OCI-M2 (cell line): ENCODE results near the gene HVCN1.

Experiments
- DNase-seq: peaks from one replicate; lab custom pipeline; 2025; ENCODE audit not compliant: unreplicated experiment; lab: John Stamatoyannopoulos, UW

Gene HVCN1

DNA sequence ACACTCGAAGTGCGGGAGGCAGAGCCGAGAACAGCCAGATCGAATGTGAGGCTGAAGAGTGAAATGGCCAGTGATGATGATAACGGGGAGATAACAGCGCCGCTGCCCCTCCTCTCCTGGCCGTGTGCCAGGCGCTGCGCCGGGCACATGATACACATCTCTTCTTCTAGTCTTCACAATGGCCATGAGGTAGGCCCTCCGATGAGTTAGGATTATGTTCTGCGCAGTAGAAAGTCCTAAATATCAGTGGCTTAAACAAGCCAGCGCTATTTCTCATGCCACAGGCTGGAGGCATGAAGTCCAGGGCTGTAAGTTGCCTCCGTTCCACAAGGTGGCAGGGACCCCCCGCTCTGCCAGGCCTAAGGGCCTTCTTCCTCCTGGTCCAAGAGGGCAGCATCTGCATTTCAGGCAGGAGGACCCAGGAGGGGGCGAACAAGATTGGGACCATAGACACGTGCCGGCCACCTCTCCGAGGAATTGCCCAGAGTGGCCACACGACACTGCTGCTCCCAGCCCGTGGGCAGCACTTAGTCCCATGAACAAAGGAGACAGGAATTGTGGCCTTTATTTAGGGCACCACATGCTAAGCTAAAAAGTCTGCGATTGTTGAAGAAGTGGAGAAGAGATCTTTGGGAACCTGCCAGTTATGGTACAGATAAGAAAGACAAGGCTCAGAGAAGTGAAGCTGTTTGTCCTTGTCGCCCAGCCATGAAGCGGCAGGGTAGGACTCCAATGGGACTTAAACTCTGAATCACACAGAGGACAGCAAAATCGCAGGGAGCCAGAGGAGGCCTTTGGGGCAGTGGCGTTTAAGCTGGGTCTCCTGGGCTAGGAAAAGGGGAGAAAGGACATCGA is 10.9 kb upstream of the HVCN1 start:
- no peak for DNase-seq

DNA sequence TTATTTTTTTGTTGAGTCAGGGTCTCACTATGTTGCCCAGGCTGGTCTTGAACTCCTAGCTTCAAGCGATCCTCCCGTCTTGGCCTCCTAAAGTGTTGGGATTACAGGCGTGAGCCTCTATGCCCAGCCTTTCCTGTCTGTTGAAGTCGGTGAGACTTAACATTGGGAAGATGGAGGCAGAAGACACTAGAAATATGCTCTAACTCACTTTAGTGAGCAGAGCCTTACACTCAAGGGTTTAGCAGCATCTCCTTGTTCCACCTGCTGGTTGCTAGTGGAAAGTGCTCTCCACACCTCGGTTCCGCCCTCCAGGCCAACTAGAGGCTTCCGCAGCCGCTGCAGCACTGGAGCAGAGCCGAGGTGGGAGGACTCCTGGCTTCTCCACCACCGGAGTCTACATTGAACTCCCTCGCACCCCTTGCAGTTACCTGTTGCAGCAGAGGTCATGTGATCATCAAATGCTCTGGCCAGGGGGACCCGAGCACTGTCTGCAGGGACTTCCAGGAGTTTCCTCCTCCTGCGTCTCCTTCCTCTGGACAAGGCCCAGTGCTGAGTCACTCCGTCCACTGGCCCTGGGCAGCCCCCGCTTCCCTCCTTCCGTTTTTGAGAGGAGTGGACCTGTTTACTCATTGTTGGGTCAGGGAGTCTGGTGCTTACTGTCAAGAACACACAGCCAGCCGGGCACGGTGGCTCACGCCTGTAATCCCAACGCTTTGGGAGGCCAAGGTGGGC is 9.4 kb upstream of the HVCN1 start:
- DNase-seq = no peak

DNA sequence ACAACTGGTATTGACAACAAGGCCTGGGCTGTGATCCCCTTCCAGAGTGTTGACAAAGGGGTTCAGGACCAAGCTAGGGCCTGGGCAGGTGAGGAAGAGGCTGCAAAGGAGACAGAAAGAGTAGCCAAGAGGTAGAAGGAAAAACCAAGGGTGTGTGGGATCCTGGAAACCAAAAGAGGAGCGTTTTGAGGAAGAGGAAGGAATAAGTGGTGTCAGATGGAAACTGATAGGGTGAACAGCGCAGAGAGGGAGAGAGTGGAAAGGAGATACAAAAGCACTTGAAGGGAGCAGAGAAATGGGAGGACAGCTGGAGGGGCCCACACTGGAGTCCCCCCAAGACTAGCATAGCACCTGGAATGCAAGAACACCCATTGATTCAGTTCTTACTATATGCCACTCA is 8.3 kb upstream of the HVCN1 start:
- DNase-seq = no peak

DNA sequence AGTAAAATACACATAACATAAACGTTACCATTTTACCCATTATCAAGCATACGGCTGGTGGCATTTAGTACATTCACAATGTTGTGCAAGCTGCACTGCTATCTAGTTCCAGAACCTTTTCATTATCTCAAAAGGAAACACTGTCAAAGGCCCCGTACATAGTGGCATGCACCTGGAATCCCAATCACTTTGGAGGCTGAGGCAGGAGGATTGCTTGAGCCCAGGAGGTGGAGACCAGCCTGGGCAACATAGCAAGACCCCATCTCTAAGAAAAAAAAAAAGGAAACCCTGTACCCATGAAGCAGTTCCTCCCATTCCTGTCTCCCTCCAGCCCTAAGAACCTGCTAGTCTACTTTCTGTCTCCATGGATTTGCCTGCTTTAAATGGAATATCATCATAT is 7.4 kb upstream of the HVCN1 start:
- no peak for DNase-seq

DNA sequence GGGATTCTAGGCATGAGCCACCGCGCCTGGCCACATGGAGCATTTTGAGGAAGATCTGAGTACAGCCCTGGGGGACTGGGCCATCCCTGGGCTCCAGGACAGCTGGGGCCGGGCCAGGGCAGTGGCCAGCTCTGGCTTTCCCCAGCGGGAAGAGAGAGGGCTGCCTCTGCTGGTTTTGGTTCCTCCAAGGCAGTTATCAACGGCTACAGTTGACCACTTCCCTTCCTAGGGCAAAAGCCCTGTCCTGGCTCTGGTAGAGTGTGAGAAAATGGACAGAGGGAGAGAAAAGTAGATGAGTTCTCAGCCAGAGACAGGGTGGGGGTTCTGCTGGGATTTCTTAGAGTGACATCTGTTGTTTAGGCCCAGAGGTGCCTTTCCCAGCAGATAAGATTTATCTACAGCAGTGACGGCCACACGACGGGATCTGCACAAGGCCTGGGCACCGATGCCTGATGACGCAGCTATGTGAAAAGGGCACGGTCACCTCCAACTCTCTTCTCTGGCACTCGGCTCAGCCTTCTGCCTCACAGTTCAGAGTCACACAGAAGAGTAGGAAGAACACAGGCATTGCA is 5.5 kb upstream of the HVCN1 start:
- DNase-seq = no peak

DNA sequence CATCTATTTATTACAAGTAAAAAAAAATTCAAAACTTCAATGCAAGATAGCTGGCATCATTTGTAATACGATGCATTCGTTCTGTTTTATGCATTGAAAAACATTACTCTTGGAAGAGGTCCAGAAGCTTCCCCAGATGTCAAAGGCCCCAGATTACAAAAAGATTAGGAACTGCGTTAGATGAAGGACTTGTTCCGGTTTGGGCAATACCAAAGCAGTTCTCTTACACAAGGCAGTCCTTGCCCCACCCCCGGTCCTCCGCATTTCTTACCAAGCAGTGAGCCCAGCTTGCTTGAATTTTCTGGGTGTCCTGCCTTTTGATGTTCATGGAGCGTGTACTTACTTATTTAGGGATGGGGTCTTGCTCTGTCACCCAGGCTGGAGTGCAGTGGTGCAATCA is 4.8 kb upstream of the HVCN1 start:
- DNase-seq = no peak

DNA sequence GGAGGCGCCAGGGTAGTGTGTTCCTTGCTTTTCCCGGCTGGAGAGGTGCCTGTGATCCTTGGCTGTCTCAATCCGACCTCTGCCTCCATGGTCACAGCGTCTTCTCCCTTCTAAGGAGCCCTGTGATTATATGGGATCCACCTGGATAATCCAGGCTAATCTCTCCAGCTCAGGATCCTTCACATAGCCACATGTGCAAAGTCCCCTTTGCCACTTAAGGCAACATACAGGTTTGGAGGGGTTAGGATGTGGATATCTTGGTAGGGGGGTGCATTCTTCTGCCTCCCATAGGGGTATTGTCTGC is 1.2 kb upstream of the HVCN1 start:
- DNase-seq = no peak

DNA sequence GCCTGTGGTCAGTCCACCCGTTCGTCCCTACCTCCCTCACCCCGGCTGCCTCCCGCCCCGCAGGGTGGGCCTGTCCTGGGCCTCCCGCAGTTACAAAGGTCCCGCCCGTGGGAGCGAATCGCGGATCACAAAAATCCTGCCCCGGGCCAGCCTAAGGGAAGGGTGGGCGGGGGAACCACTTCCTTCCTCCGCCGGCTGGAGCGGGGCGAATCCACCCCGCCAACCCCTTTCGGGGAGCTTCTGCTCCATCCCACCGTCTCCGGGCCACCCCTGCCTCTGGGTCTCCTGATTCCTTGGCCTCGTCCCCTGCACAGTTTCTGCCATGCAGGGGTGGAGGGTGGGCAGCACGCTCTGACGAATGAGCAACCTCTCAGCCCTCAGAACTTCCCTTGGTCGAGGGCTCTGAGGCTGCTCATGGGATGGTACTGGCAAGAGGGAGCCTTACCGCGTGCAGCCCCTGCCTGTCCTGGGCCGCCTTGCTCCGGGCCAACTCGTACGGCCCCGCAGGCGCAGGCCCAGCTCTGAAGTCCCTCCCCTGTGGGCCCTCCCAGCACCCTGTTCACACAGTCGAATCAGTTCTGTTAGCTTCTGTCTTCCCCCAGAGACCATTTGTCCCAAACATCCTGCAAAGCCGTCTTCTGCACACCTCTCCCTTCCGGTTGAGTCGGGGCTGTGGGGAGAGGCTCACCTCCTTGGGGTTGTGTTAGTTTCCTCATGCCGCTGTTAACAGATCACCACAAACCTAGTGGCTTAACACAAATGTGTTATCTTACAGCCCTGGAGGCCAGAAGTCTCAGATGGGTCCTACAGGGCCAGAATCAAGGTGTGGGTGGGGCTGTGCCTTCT is 589 bp upstream of the HVCN1 start:
- DNase-seq = no peak

DNA sequence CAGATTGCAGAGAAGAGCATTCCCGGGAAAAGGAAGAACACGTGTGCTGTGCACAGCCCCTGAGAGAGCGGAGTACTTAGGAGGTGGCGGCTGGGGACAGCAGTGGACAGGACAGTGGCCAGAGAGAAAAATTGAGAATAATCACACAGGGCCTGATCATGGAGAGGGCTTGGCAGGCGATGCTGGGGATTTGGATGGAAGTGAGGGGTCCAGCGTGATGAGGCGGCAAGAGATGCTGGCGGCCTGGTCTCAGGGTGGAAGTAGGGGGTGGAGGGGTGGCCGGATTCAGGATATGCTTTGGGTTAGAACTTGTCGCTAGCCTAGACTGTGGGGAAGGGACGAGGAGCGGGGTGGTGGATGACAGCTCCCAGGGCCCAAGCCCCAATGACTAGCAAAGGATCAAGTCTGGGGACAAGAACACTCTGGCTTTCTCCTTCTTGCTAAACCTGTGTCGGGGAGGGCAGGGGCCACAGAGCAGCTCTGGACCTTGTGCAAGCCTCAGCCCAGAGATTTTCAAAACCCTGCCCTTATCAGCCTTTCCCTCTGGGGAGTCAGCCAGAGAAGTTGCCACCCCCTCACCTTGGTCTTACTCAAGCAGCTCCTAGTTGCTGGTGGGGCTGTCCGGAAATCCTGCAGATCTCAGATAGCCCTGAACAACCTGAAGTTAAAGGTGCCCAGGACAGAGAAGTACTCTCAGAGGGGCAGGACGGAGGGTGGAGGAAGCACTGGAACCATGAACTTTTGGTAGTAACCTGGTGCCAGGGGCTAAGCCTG is 1.3 kb downstream of the HVCN1 start:
- DNase-seq = no peak

DNA sequence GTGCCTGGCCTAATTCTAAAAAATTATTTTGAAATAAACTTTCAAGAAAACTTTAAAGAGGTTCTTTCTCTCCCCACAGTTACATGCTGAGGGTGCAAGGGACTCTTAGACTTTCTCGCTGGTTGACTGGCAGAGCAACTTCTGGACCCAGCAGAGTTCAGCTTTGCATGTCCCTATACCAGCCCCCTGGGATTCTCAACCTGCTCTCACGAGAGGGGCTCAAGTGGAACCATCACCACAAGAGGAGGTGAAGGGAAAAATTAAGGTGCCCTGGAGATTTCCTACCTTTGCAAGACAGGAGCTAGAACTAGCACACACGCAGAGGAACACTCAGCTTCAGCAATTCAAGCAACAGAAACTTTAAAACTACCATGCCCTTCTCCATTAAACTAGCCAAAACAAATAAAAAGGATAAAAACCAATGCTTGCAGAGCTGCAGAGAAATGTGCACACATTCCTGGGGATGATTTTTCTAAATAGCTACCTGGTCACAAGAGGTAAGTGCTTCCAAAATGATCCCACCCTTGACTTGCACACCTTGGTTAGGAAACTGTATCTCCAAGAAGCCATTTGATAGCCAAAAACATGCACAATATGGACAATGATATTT is 2.5 kb downstream of the HVCN1 start:
- DNase-seq = no peak

DNA sequence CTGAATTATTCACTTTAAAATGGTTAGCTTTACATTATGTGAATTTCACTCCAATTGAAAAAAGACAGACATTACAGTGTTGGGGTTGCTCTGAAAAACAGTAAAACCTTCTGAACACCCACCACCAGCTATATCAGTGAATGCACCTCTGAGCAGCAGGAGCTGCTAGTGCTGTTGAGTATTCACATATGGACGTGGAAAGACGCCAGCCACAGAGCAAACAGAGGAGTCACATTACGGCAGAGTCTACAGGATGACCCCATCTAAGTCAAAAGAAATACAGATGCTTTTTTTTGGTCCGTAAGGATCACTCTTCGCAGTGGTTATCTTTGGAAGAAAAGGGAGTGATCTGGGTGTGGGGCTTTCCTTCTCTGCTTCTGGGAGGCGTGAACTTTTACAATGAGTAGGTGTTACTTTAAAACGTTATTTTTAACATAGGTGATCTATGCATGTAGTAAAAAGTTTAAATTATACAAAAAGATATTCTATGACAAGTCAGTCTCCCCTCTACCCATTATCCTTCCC is 4.5 kb downstream of the HVCN1 start:
- no peak for DNase-seq

DNA sequence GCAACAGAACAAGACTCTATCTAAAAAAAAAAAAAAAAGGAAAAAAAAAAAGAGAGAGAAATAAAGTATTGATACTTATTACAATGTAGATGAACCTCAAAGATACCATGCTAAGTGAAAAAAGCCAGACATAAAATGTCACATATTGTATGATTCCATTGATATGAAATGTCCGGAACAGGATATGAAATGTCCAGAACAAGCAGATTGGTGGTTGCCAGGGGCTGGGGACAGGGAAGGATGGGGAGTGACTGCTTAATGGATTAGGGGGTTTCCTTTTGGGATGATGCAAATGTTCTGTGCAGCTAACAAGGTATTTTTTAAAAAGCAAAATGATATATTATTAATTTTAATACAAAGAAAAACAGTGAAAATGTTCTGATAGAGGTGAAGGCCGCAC is 5.0 kb downstream of the HVCN1 start:
- DNase-seq = no peak

DNA sequence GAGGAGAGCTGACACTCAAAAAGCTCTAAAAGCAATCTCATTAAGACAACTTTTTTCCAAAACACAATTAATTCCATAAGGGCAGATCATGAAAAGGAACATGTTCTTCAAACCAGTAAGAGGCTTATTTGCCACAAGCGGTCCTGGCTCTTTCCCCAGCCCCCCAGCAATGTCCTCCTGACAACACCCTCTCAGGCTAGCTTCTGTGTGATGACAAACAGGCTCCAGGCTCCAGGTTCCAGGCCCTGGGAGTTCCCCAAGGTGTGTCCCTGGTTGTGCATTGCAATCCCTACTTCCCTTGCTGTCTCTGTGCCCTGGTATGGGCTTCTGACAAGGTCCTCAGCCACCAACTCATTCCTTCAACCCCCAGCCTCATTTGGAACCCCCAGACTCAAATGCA is 8.9 kb downstream of the HVCN1 start:
- DNase-seq = no peak

DNA sequence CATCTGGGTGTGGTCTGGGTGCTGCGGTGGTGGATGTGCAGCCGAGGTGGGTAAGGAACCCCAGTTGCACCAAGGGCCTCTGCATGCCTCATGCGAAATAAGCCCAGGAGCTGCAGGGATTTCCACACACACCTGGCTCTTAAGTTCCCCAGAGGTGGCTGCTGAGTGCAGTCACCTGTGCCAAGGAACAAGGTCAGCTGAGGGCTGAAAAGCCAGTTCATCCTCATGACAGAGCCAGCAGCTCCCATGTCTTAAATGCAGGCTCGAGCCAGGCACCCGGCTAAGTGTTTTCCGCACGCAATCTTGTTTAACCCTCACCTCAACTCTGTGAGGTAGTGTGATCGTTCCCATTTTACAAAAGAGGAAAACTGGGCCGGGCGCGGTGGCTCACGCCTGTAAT is 9.7 kb downstream of the HVCN1 start:
- DNase-seq = no peak

DNA sequence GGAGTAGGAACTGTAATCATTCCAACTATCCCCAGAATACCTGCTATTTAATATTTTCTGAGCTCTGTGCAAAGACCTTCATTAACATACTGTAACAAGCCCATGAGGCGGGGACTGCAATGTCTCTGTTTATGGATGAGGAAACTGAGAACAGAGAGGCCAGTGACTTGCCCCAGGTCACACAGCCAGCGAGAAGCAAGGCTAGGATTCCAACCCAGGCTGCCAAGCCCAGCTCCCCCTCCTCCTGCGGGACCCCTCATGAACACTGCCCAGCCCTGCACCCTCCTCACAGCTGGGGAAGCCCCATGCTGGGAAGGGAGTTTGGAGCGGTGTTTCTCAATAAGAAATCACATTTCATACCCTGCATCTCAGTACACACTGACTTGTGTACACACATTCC is 10.9 kb downstream of the HVCN1 start:
- DNase-seq = no peak

DNA sequence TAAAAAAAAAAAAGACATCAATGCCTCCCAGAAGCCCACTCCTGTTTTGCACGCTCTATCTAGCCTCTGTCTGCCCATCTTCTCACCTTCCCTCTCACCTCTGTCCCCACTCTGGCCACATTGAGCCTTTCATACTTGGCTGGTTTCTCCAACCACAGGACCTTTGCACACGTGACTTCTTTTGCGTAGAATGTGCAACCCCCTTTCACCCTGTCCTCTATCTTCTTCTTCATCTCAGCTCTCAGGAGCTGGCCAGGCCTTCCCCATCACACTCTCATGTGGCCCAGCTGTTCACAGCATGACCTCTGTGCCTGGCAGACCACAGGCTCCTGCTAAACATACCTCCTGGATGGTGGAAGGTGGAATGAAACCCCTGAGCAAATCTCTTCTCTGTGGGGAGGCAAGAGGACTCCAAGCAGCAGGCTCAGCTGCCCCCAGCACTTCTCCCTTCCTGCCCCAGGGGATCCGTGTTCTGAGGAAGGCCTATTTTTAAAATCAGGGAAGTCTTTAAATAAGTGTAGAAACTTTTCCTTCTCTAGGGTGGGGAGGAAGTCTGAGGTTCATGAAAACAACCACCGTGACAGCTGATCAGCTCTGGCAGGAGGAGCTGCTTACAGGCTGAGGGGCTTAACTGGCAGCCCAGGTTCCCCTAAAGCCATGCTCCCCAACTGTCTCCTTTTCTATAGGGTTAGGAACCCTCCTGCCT is 11.6 kb downstream of the HVCN1 start:
- no peak for DNase-seq

DNA sequence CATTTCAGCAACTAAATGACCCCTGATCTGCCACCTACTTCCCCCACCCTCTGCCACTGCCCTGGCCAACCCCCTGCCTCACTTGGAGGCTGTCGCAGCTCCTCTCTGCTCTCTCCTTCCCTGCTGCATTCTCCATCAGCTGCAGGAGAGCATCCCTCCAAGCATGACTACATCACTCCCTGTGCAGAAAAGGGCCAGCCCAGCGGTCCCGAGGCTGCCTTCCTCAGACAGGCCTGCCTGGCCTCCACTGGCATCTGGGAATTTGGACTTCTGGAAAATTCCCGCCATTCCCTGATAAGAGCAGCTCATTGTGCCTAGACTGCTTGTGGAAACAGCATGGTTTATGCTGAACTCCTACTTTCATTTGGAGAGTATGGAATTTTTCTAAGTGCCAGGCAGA is 12.7 kb downstream of the HVCN1 start:
- DNase-seq = no peak

DNA sequence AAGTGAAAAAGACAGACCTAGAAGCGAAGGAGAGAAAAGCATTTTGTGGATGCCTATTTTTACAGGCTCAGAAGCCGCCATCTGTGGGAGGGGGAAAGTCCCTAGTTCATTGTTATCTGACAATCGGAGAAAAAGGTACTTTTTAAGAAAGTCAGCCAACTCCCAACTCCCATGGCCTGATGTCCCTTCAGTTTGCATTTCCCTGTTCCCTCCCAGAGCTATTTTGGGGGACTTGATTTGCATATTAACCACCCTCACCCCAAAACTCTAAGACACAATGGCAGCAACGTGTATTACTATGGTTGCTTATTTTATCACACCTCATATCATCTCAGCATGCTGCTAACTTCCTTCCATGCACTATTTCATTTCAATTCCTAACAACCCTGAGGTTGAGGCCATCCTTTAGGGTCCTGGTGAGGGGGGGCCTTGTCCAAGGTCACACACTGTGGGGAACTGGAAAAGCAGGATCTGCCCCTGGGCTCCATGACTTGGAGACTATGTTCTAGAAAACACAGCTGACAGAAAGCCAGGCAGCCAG is 18.7 kb downstream of the HVCN1 start:
- DNase-seq = no peak

DNA sequence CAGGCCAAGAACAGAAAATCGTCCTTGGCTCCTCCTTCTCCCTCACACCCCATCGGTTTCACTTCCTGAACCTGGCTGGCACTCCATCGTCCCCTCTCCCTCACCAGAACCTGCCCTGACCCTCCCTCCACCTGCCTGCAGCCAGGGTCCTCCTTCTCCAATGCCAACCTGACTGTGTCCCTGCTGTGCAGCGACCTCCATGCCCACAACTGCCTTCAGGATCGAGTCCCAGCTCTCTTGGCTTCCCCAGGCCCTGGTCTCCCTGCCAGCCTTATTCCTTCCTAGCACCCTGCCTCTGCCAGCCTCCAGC is 19.8 kb downstream of the HVCN1 start:
- DNase-seq = no peak
